Trophoblast cell (in vitro differentiated cells and primary cell): ENCODE measurements around the gene JADE2.

Source experiments
- DNase-seq, 2 donors: peaks; one replicate each; pipeline ENCODE4 v3.0.0-alpha.2; 2016
- H2AFZ ChIP-seq: 2 replicates; pipeline ENCODE4 v1.6.1; 2013; ENCODE audit warnings: low read length, moderate library complexity, mild to moderate bottlenecking; ENCODE audit not compliant: insufficient read depth, poor library complexity
- H2AK5ac ChIP-seq: 2 replicates; pipeline ENCODE4 v1.6.1; 2013; ENCODE audit warnings: mild to moderate bottlenecking, low read length
- H2BK120ac ChIP-seq: 2 replicates; pipeline ENCODE4 v1.6.1; 2013; ENCODE audit warnings: low read length, mild to moderate bottlenecking, moderate library complexity; ENCODE audit not compliant: insufficient read depth, poor library complexity
- H2BK12ac ChIP-seq: 2 replicates; pipeline ENCODE4 v1.6.1; 2013; ENCODE audit warnings: mild to moderate bottlenecking, low read length, moderate library complexity
- H2BK5ac ChIP-seq: 2 replicates; pipeline ENCODE4 v1.6.1; 2013; ENCODE audit warnings: low read length, low read depth, moderate library complexity, mild to moderate bottlenecking; ENCODE audit not compliant: poor library complexity
- H3K14ac ChIP-seq: 2 replicates; pipeline ENCODE4 v1.6.1; 2013; ENCODE audit warnings: mild to moderate bottlenecking, low read length
- H3K18ac ChIP-seq: 2 replicates; pipeline ENCODE4 v1.6.1; 2013; ENCODE audit warnings: mild to moderate bottlenecking, low read length
- H3K23ac ChIP-seq: 2 replicates; pipeline ENCODE4 v1.6.1; 2013; ENCODE audit warnings: low read length
- H3K27ac ChIP-seq: 2 replicates; pipeline ENCODE4 v1.5.1; 2013; ENCODE audit warnings: low read depth, mild to moderate bottlenecking, inconsistent platforms, low read length, moderate library complexity
- H3K27me3 ChIP-seq: 2 replicates; pipeline ENCODE4 v1.6.1; 2013; ENCODE audit warnings: inconsistent platforms, mild to moderate bottlenecking, low read length, moderate library complexity; ENCODE audit not compliant: insufficient read depth
- H3K36me3 ChIP-seq, 2 experiments: 1 replicate in 1 of 2; 2 replicates in 1 of 2; pipeline ENCODE4 v1.6.1; 2013; ENCODE audit warnings: low read length in 2 of 2, mild to moderate bottlenecking in 2 of 2, moderate library complexity in 1 of 2; ENCODE audit not compliant: insufficient read depth in 2 of 2, control insufficient read depth in 1 of 2
- H3K4ac ChIP-seq: 2 replicates; pipeline ENCODE4 v1.6.1; 2013; ENCODE audit warnings: low read depth, mild to moderate bottlenecking, low read length, moderate library complexity
- H3K4me1 ChIP-seq, 2 experiments: 1 replicate in 1 of 2; 2 replicates in 1 of 2; pipeline ENCODE4 v1.6.1; 2013; ENCODE audit warnings: low read length in 2 of 2, mild to moderate bottlenecking in 2 of 2, moderate library complexity in 1 of 2; ENCODE audit not compliant: insufficient read depth in 2 of 2, control insufficient read depth in 1 of 2
- H3K4me2 ChIP-seq: 2 replicates; pipeline ENCODE4 v1.6.1; 2013; ENCODE audit warnings: inconsistent platforms, mild to moderate bottlenecking, low read length, moderate library complexity
- H3K4me3 ChIP-seq: 2 replicates; pipeline ENCODE4 v1.5.1; 2013; ENCODE audit warnings: mild to moderate bottlenecking, low read depth, low read length, inconsistent platforms
- H3K79me1 ChIP-seq: one replicate; pipeline ENCODE4 v1.6.1; 2013; ENCODE audit warnings: low read length
- H3K79me2 ChIP-seq: 2 replicates; pipeline ENCODE4 v1.6.1; 2013; ENCODE audit warnings: low read length, mild to moderate bottlenecking; ENCODE audit not compliant: control insufficient read depth, insufficient read depth, poor library complexity
- H3K9ac ChIP-seq: 2 replicates; pipeline ENCODE4 v1.6.1; 2013; ENCODE audit warnings: mild to moderate bottlenecking, low read length
- H3K9me3 ChIP-seq: 2 replicates; pipeline ENCODE4 v1.6.1; 2013; ENCODE audit warnings: low read depth, mild to moderate bottlenecking, control low read depth, inconsistent platforms, low read length; ENCODE audit not compliant: insufficient read depth
- H4K12ac ChIP-seq: 2 replicates; pipeline ENCODE4 v1.6.1; 2013; ENCODE audit warnings: low read depth, mild to moderate bottlenecking, low read length, moderate library complexity
- H4K8ac ChIP-seq: 2 replicates; pipeline ENCODE4 v1.6.1; 2013; ENCODE audit warnings: low read depth, mild to moderate bottlenecking, low read length, moderate library complexity
- H4K91ac ChIP-seq: one replicate; pipeline ENCODE4 v1.6.1; 2013; ENCODE audit warnings: low read depth, mild to moderate bottlenecking, low read length, moderate library complexity
- WGBS: extraction: QIAGEN DNeasy Blood & Tissue Kit; methylation state at CpG from one replicate; pipeline ENCODE4 v1.1.7; 2013; ENCODE audit warnings: missing lambda C conversion rate; ENCODE audit not compliant: insufficient read length, insufficient coverage; ENCODE audit errors: extremely low coverage; 5-methylcytosine and 5-hydroxymethylcytosine counted together

The JADE2 gene

DNA sequence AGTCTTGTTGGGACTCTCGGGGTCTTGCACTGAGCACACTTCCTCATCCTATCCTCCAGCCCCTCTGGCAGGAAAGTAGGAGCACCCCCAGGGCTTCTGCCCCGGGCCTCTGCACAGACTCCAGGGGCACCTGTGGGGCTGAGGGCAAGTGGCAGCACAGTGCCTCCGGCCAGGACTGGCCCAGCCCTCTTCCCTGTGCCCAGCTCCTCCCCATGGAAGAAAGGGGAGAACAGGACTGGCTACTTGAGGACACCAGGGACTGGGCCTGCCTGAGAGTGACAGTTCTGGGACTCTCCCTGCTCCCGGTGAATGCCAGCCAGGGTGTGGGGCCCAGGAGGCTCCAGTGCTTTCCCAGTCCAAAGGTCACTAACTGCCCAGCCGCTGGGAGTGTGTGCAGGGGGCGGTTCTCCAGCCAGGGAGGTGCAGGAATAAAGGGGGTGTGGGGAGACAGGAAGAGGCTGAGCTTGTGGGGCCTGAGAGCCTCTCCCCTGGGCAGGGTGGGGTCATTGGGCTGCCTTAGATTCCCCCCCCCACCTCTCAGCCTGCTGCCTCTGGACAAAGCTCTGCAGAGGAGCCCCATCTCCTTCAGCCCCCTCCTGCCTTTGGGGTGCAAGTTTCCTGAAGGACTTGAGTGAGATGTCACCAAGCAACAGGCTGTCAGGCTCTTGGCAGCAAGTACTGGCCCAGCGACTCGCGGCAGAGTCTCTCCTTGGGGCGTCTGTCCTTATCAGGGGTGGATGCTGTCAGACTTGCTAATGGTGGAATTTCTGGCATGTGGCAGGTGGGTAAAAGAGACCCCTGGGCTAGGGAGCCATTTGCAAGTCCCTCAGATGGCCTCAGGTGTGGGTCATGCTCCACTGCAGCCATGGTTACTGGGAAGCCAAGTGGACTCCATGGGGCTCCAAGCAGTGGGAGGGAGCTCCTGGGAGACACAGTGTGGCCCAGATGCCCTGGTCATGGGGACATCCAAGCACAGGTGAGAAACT, 19.1 kb upstream of the JADE2 start:
- peak; percentile 82 to 84 for DNase-seq
- Histone ChIP-seq H2BK5ac (peak overlapping the region; percentile 22), H3K79me1 (peaks cover 43% of the 10 kb centered on the region), H3K14ac (peak overlapping the region; percentile 31), H3K9me3 (no peaks in the 10 kb centered on the region), H2BK120ac (peak overlapping the region; percentile 48), H2BK12ac (peak overlapping the region; percentile 13), H4K91ac (peak overlapping the region; percentile 54), H4K8ac (peak overlapping the region; percentile 51), H3K23ac (no peak overlapping the region), H3K4me1 (peaks cover 53 to 59% of the 10 kb centered on the region in 2 experiments), H2AK5ac (peak overlapping the region; percentile 27), H3K4ac (no peak overlapping the region), H4K12ac (no peak overlapping the region), H2AFZ (peak overlapping the region; percentile 23), H3K27ac (peak overlapping the region; percentile 38), H3K79me2 (no peaks in the 10 kb centered on the region), H3K9ac (no peak overlapping the region), H3K27me3 (no peaks in the 10 kb centered on the region), H3K4me3 (no peak overlapping the region), H3K36me3 (no peaks in the 10 kb centered on the region), H3K4me2 (peak overlapping the region; percentile 12), H3K18ac (peak overlapping the region; percentile 25)
- no CpG with 5 or more reads among the region's 10 CpGs for WGBS

DNA sequence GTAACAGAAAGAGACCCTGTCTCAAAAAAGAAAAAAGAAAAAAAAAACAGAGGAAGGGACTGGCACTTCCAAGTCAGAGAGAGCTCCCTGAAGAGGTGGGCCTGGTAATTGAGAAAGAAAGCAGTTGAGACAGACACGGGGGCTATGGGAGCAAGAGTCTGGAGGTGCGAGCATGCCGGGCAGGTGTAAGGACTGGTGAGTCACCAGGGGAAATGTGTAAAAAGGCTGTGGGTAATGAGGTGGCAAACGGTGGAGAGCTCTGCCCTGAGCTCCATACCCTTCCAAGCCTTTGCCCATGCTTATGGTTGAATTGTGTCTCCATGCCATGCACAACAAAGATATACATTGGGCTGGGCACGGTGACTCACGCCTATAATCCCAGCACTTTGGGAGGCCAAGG, 18.0 kb upstream of the JADE2 start:
- Histone ChIP-seq H3K4me1 (peaks cover 54 to 62% of the 10 kb centered on the region in 2 experiments), H3K36me3 (no peaks in the 10 kb centered on the region)
- no CpG with 5 or more reads among the region's 6 CpGs for WGBS

DNA sequence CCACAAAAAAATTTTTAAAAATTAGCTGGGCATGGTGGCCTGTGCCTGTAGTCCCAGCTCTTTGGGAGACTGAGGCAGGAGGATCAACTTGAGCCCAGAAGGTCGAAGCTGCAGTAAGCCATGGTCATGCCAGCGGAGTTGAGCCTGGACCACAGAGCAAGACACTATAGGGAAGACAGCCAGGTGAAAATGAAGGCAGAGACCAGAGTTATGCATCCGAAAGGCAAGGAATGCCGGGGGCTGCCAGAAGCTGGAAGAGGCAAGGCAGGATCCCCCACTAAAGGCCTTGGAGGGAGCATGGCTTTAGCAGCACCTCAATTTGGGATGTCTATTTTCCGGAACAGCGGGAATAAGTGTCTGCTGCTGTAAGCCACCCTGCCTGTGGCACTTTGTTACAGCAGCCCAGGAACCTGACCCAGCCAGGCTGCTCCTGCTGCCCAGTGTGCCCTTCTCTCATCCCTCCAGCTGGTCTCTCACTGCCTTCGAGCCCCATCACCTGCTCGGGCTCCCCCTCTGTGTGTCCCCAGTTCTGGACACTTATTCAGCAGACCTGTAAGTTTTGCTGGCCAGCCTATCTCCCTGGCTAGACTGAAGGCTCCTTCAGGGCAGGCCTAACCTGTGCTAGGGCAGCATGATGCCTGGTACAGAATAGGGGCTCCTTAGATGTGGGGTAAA, 16.8 kb upstream of the JADE2 start:
- no peaks in the 10 kb centered on the region for H3K9me3 ChIP-seq
- H3K36me3 ChIP-seq, result no peaks in the 10 kb centered on the region
- H4K8ac ChIP-seq, result peak overlapping the region; percentile 1
- H3K4me1 ChIP-seq, result peaks cover 50 to 57% of the 10 kb centered on the region in 2 experiments
- H2BK12ac ChIP-seq, result peak overlapping the region; percentile 74
- peaks cover 3% of the 10 kb centered on the region for H3K79me2 ChIP-seq
- H3K27ac ChIP-seq, result no peak overlapping the region
- H3K4ac ChIP-seq, result no peak overlapping the region
- no peak overlapping the region for H3K4me2 ChIP-seq
- no peak for DNase-seq
- H3K27me3 ChIP-seq, result no peaks in the 10 kb centered on the region
- H4K12ac ChIP-seq, result no peak overlapping the region
- no peak overlapping the region for H3K4me3 ChIP-seq
- H2BK120ac ChIP-seq, result peak overlapping the region; percentile 45
- no peak overlapping the region for H2AFZ ChIP-seq
- peak overlapping the region; percentile 49 for H3K14ac ChIP-seq
- no CpG with 5 or more reads among the region's 8 CpGs for WGBS
- H3K18ac ChIP-seq, result no peak overlapping the region
- H2BK5ac ChIP-seq, result no peak overlapping the region
- H2AK5ac ChIP-seq, result peak overlapping the region; percentile 84
- peak overlapping the region; percentile 9 for H4K91ac ChIP-seq
- H3K9ac ChIP-seq, result no peak overlapping the region
- no peak overlapping the region for H3K23ac ChIP-seq
- H3K79me1 ChIP-seq, result peaks cover 44% of the 10 kb centered on the region

More for the DNA sequence above, 18.0 kb upstream of the JADE2 start:
- Histone ChIP-seq H3K79me1 (peaks cover 47% of the 10 kb centered on the region), H3K23ac (no peak overlapping the region), H2AK5ac (peak overlapping the region; percentile 16), H3K4me3 (no peak overlapping the region), H2AFZ (no peak overlapping the region), H3K27me3 (no peaks in the 10 kb centered on the region), H4K8ac (no peak overlapping the region), H3K79me2 (peaks cover 3% of the 10 kb centered on the region), H2BK12ac (peak overlapping the region; percentile 68), H3K4me2 (no peak overlapping the region), H3K27ac (no peak overlapping the region), H4K12ac (no peak overlapping the region), H3K4ac (no peak overlapping the region), H2BK120ac (no peak overlapping the region), H4K91ac (peak overlapping the region; percentile 54), H2BK5ac (no peak overlapping the region), H3K18ac (no peak overlapping the region), H3K9ac (no peak overlapping the region), H3K14ac (no peak overlapping the region), H3K9me3 (no peaks in the 10 kb centered on the region)
- peak in 1 of 2 donors; percentile 14 for DNase-seq

DNA sequence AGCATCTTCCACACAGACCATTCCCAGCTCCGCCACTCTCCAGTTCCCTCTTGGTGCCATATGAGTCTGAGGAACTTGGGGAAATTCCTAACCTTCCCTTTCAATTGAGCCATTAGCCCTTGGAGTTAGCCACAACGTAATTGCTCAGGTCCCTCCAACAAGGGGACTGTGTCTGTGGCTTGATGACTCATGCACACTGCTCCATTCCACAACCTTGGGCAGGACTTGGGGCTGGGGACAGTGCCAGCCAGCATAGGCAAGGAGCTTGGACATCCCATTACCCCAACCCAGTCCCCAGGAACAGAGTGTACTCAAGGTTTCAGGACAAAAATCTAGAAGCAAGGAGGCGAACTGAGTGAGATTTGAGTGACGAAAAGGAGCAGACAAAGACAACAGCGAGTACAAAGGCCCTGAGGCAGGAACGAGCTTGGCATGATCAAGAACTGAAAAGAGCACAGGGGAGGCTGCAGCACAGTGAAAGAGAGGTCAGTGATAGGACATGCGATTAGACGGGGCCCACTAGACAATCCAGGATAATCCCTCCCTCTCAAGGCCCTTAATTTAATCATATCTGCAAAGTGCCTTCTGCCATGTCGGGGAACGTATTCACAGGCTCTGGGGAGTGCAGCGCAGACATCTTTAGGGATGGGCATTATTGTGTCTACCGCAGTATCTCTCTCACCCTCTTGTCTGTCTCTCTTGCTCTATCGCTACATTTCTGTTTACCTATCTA, 16.0 kb upstream of the JADE2 start:
- H3K23ac ChIP-seq, result no peak overlapping the region
- peak overlapping the region; percentile 68 for H2BK120ac ChIP-seq
- H3K79me2 ChIP-seq, result peaks cover 3% of the 10 kb centered on the region
- H3K27ac ChIP-seq, result peak overlapping the region; percentile 6
- H3K4me3 ChIP-seq, result no peak overlapping the region
- H3K4me2 ChIP-seq, result no peak overlapping the region
- H2BK5ac ChIP-seq, result peak overlapping the region; percentile 60
- peak overlapping the region; percentile 29 for H4K91ac ChIP-seq
- H3K18ac ChIP-seq, result peak overlapping the region; percentile 56
- H3K4me1 ChIP-seq, result peaks cover 47 to 56% of the 10 kb centered on the region in 2 experiments
- peak overlapping the region; percentile 38 for H2AK5ac ChIP-seq
- peak overlapping the region; percentile 10 for H4K12ac ChIP-seq
- DNase-seq, result peak; percentile 48 to 56
- no peak overlapping the region for H3K4ac ChIP-seq
- peaks cover 39% of the 10 kb centered on the region for H3K79me1 ChIP-seq
- H2BK12ac ChIP-seq, result peak overlapping the region; percentile 58
- no peaks in the 10 kb centered on the region for H3K27me3 ChIP-seq
- no peak overlapping the region for H3K9ac ChIP-seq
- no peaks in the 10 kb centered on the region for H3K36me3 ChIP-seq
- no CpG with 5 or more reads among the region's 13 CpGs for WGBS
- no peak overlapping the region for H4K8ac ChIP-seq
- H3K14ac ChIP-seq, result peak overlapping the region; percentile 20
- H2AFZ ChIP-seq, result no peak overlapping the region
- no peaks in the 10 kb centered on the region for H3K9me3 ChIP-seq
